Fibroblast of lung (primary cell): ENCODE measurements around the gene FAM241B.

ENCODE experiments used
- CTCF ChIP-seq, 2 donors: IDR thresholded peaks in 1 of 2; conservative IDR thresholded peaks in 1 of 2; 1 replicate in 1 of 2; 2 replicates in 1 of 2; pipeline ENCODE4 v1.5.1; 2011 to 2012; ENCODE audit warnings: low read length in 2 of 2, control low read depth in 1 of 2, inconsistent platforms in 1 of 2, low read depth in 1 of 2, mild to moderate bottlenecking in 1 of 2
- EZH2 ChIP-seq: IDR thresholded peaks from 2 replicates; pipeline ENCODE4 v1.5.1; 2012; ENCODE audit warnings: low read length, control low read depth, mild to moderate bottlenecking; ENCODE audit errors: missing control alignments

- no peak for TF ChIP-seq CTCF (conservative IDR thresholded peaks at IDR 0.05 in 1 of 2, IDR thresholded peaks at IDR 0.05 in 1 of 2; ENCODE audit: low read depth in 1 of 2, low read length in 2 of 2)
- no peak for TF ChIP-seq EZH2
Measured at GRCh38 chr10:69673521-69673920, 43.5 kb downstream of the FAM241B start.
